GM23338 (cell line): ENCODE measurements around the gene LGALS3. TPM values are rescaled to one million over a fixed set of nuclear protein-coding genes. Genes with fewer than 3 reads are reported as not detected.

Source experiments
- ATAC-seq: fragments of 200-7000 bp; cut with Tn5 transposase; 3 replicates; pipeline ENCODE4 v1.9.1; 2020
- DNase-seq: peaks from one replicate; pipeline ENCODE4 v3.0.0-alpha.2; 2015; ENCODE audit warnings: low spot score
- H2AFZ ChIP-seq: fragments of 200-600 bp; sonication (generic); 2 replicates; pipeline ENCODE4 v1.8.0; 2016; ENCODE audit warnings: antibody characterized with exemption, mild to moderate bottlenecking, moderate library complexity
- H3F3A ChIP-seq: fragments of 200-600 bp; sonication (generic); replicated peaks from 2 replicates; pipeline ENCODE4 v1.8.0; 2017; ENCODE audit warnings: antibody characterized with exemption, mixed run types, low read depth
- H3K27ac ChIP-seq: fragments of 200-600 bp; sonication (generic); 2 replicates; pipeline ENCODE4 v1.6.1; 2016; ENCODE audit warnings: low read depth
- H3K27me3 ChIP-seq: fragments of 200-600 bp; sonication (generic); 2 replicates; pipeline ENCODE4 v1.8.0; 2016; ENCODE audit warnings: mild to moderate bottlenecking, mixed run types, moderate library complexity; ENCODE audit not compliant: insufficient read depth
- H3K36me3 ChIP-seq: fragments of 200-600 bp; sonication (generic); 2 replicates; pipeline ENCODE4 v1.8.0; 2016; ENCODE audit warnings: mild to moderate bottlenecking; ENCODE audit not compliant: insufficient read depth
- H3K4me1 ChIP-seq: fragments of 200-600 bp; sonication (generic); 2 replicates; pipeline ENCODE4 v1.8.0; 2016; ENCODE audit warnings: mild to moderate bottlenecking, moderate library complexity; ENCODE audit not compliant: insufficient read depth
- H3K4me2 ChIP-seq: fragments of 200-600 bp; sonication (generic); 2 replicates; pipeline ENCODE4 v1.7.1; 2017; ENCODE audit warnings: mixed run types
- H3K4me3 ChIP-seq: fragments of 200-600 bp; sonication (generic); 2 replicates; pipeline ENCODE4 v1.6.1; 2016; ENCODE audit warnings: mixed run types
- H3K79me2 ChIP-seq: fragments of 200-600 bp; sonication (generic); replicated peaks from 2 replicates; pipeline ENCODE4 v1.8.0; 2017; ENCODE audit warnings: mild to moderate bottlenecking; ENCODE audit not compliant: insufficient read depth
- H3K9me2 ChIP-seq: fragments of 200-600 bp; sonication (generic); 2 replicates; pipeline ENCODE4 v1.8.0; 2017; ENCODE audit not compliant: insufficient read depth
- H4K20me1 ChIP-seq: fragments of 200-600 bp; sonication (generic); replicated peaks from 2 replicates; pipeline ENCODE4 v1.8.0; 2017; ENCODE audit warnings: mild to moderate bottlenecking; ENCODE audit not compliant: insufficient read depth
- H3K27ac Mint-ChIP-seq: 2 replicates; pipeline ENCODE4 v1.8.0; 2020; ENCODE audit warnings: inconsistent platforms, mild to moderate bottlenecking, moderate library complexity, mixed read lengths
- H3K27me3 Mint-ChIP-seq: 3 replicates; pipeline ENCODE4 v1.8.0; 2022; ENCODE audit warnings: low read depth, mild to moderate bottlenecking, moderate library complexity, mixed read lengths, inconsistent platforms; ENCODE audit not compliant: insufficient read depth, poor library complexity
- H3K36me3 Mint-ChIP-seq: 3 replicates; pipeline ENCODE4 v1.8.0; 2021; ENCODE audit warnings: low read depth, mild to moderate bottlenecking, inconsistent platforms, moderate library complexity, mixed read lengths
- H3K4me1 Mint-ChIP-seq: 3 replicates; pipeline ENCODE4 v1.8.0; 2020; ENCODE audit warnings: mild to moderate bottlenecking, inconsistent platforms, mixed read lengths
- H3K4me3 Mint-ChIP-seq: 3 replicates; pipeline ENCODE4 v1.8.0; 2021; ENCODE audit warnings: moderate library complexity, mild to moderate bottlenecking, inconsistent platforms, mixed read lengths
- H3K9me3 Mint-ChIP-seq: 3 replicates; pipeline ENCODE4 v1.8.0; 2020; ENCODE audit warnings: moderate library complexity, mild to moderate bottlenecking, inconsistent platforms, mixed read lengths
- EZH2 ChIP-seq: fragments of 200-600 bp; sonication (generic); IDR thresholded peaks from one replicate; pipeline ENCODE4 v1.8.0; 2017; ENCODE audit warnings: antibody characterized with exemption, mild to moderate bottlenecking, low read depth; ENCODE audit not compliant: unreplicated experiment
- EZH2phosphoT487 ChIP-seq: fragments of 200-600 bp; sonication (generic); IDR thresholded peaks from one replicate; pipeline ENCODE4 v1.8.1; 2018; ENCODE audit warnings: antibody characterized with exemption; ENCODE audit not compliant: unreplicated experiment
- NANOG ChIP-seq: IDR thresholded peaks from 2 replicates; pipeline ENCODE4 v1.6.1; 2016; ENCODE audit warnings: antibody characterized with exemption, borderline replicate concordance
- POLR2AphosphoS5 ChIP-seq: IDR thresholded peaks from 2 replicates; pipeline ENCODE4 v1.6.1; 2016; ENCODE audit warnings: antibody characterized with exemption, low read depth
- ZNF114 ChIP-seq: fragments of 250-450 bp; sonication (Bioruptor Pico); IDR thresholded peaks from 2 replicates; pipeline ENCODE4 v1.5.0; 2020; ENCODE audit warnings: mild to moderate bottlenecking, moderate library complexity
- ZNF331 ChIP-seq: fragments of 250-450 bp; sonication (Bioruptor Pico); IDR thresholded peaks from 2 replicates; pipeline ENCODE4 v1.5.0; 2020; ENCODE audit warnings: low read depth, mild to moderate bottlenecking, moderate library complexity
- polyA plus RNA-seq: library from polyadenylated mRNA; unstranded; fragments of >200 nt; fragmentation: Nextera tagmentation; extraction: Ambion mirVana; gene quantifications from 2 replicates; pipeline ENCODE4 v1.2.1, GENCODE V29; 2016
- total RNA-seq: library from RNA; depleted of rRNA; stranded (reverse); fragments of >200 nt; shearing (Covaris generic); gene quantifications from 2 replicates; pipeline ENCODE4 v1.2.3, GENCODE V29; 2014
- TF ChIP-seq, protein P1 (sequence below): IDR thresholded peaks from 2 replicates; pipeline ENCODE4 v1.6.1; 2016; ENCODE audit warnings: antibody characterized with exemption
- TF ChIP-seq, protein P2 (sequence below), 2 experiments: fragments of 200-600 bp in 1 of 2; sonication (generic) in 1 of 2; conservative IDR thresholded peaks; 2 replicates each; pipeline versions ENCODE4 v1.5.1 to v1.6.1; 2016 to 2017; ENCODE audit warnings: antibody characterized with exemption in 2 of 2, low read depth in 2 of 2, mild to moderate bottlenecking in 2 of 2, moderate library complexity in 1 of 2

Gene LGALS3
- total and polyA plus RNA-seq, 2 experiments from 2014 or later, result 7.2 to 10.9 TPM

- Mint-ChIP-seq H3K27me3 (peaks cover 8% of the 10 kb centered on the region), H3K4me1 (peaks cover 21% of the 10 kb centered on the region), H3K9me3 (peaks cover 3% of the 10 kb centered on the region; the same call in 1 of the 3 replicates), H3K27ac (peak overlapping the region; percentile 2; the same call in 1 of the 2 replicates), H3K36me3 (0 out of 3 replicates have a peak, but pooled peaks cover 3% of the 10 kb centered on the region), H3K4me3 (no peak overlapping the region)
- DNase-seq (no peak), ATAC-seq (peak; percentile 65)
- H3F3A ChIP-seq, result no peaks in the 10 kb centered on the region
- H3K27ac ChIP-seq, result no peak overlapping the region; the same call in 1 of the 2 replicates
- peak overlapping the region; percentile 79 for H2AFZ ChIP-seq
- H3K27me3 ChIP-seq, result no peaks in the 10 kb centered on the region
- no peaks in the 10 kb centered on the region for H4K20me1 ChIP-seq
- H3K79me2 ChIP-seq, result no peaks in the 10 kb centered on the region
- no peak overlapping the region for H3K4me2 ChIP-seq
- H3K4me1 ChIP-seq, result peaks cover 15% of the 10 kb centered on the region
- H3K36me3 ChIP-seq, result no peaks in the 10 kb centered on the region
- TF ChIP-seq ZNF114 (CRISPR knock-in tag), result 0 out of 2 replicates have a peak, but pooled peaks have one; percentile 27
- TF ChIP-seq EZH2phosphoT487, result no peak
- no peaks in the 10 kb centered on the region for H3K9me2 ChIP-seq
- no peak overlapping the region for H3K4me3 ChIP-seq
These were observed 21.1 kb upstream of the LGALS3 start for GRCh38 chr14:55107766-55108554.

- Histone ChIP-seq H2AFZ (no peak overlapping the region), H3K4me1 (0 out of 2 replicates have a peak, but pooled peaks cover 2% of the 10 kb centered on the region), H3K36me3 (no peaks in the 10 kb centered on the region), H4K20me1 (no peaks in the 10 kb centered on the region), H3K27me3 (no peaks in the 10 kb centered on the region), H3K79me2 (no peaks in the 10 kb centered on the region), H3K27ac (no peak overlapping the region), H3K4me3 (no peak overlapping the region), H3F3A (no peaks in the 10 kb centered on the region), H3K9me2 (no peaks in the 10 kb centered on the region), H3K4me2 (no peak overlapping the region)
- Mint-ChIP-seq H3K9me3 (no peaks in the 10 kb centered on the region), H3K36me3 (no peaks in the 10 kb centered on the region), H3K27me3 (peaks cover 8% of the 10 kb centered on the region), H3K4me3 (no peak overlapping the region), H3K27ac (no peak overlapping the region), H3K4me1 (peaks cover 7% of the 10 kb centered on the region)
- TF ChIP-seq, protein P1, sequence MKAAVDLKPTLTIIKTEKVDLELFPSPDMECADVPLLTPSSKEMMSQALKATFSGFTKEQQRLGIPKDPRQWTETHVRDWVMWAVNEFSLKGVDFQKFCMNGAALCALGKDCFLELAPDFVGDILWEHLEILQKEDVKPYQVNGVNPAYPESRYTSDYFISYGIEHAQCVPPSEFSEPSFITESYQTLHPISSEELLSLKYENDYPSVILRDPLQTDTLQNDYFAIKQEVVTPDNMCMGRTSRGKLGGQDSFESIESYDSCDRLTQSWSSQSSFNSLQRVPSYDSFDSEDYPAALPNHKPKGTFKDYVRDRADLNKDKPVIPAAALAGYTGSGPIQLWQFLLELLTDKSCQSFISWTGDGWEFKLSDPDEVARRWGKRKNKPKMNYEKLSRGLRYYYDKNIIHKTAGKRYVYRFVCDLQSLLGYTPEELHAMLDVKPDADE, result no peak
- TF ChIP-seq NANOG (no peak), EZH2 (no peak), POLR2AphosphoS5 (no peak), ZNF331 (CRISPR knock-in tag) (no peak)
- TF ChIP-seq, protein P2, sequence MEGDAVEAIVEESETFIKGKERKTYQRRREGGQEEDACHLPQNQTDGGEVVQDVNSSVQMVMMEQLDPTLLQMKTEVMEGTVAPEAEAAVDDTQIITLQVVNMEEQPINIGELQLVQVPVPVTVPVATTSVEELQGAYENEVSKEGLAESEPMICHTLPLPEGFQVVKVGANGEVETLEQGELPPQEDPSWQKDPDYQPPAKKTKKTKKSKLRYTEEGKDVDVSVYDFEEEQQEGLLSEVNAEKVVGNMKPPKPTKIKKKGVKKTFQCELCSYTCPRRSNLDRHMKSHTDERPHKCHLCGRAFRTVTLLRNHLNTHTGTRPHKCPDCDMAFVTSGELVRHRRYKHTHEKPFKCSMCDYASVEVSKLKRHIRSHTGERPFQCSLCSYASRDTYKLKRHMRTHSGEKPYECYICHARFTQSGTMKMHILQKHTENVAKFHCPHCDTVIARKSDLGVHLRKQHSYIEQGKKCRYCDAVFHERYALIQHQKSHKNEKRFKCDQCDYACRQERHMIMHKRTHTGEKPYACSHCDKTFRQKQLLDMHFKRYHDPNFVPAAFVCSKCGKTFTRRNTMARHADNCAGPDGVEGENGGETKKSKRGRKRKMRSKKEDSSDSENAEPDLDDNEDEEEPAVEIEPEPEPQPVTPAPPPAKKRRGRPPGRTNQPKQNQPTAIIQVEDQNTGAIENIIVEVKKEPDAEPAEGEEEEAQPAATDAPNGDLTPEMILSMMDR (conservative IDR thresholded peaks at IDR 0.05; ENCODE audit: low read depth in 2 of 2), result no peak
- no peak for ATAC-seq
- no peak for DNase-seq
These were observed 19.2 kb upstream of the LGALS3 start for GRCh38 chr14:55109836-55110235.
